ENCODE data around the gene PIAS1. TPM values are rescaled to one million over a fixed set of nuclear protein-coding genes. Genes with fewer than 3 reads are reported as not detected.

The PIAS1 gene
- total RNA-seq, 4 donors from 2014 or later = 19.9 to 69.2 (median 26.6) TPM

DNA sequence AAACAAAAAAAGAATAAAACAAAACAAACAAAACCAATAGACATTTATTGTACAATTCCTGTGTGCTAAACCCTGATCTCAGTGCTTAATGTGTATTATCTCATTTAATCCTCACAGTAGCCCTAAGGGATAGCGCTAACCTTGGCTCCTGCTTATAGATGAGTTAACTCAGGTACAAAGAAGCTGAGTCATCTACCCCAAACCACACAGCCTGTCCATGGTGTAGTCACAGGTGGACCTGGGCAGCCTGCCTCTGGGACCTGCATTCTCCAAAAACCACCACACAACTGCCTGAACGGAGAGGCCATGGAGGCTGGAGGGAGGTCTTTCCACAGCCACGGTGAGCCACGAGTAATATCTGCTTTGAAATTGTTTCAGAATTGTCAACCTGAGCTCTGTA lies 180.9 kb downstream of the PIAS1 start:
- H3K27ac ChIP-seq = no peak overlapping the region
- no peaks in the 10 kb centered on the region for H3K36me3 ChIP-seq
- no peaks in the 10 kb centered on the region for H3K9me3 ChIP-seq
- no peak for DNase-seq
- H3K4me3 ChIP-seq = no peak overlapping the region
- TF ChIP-seq, protein P1, sequence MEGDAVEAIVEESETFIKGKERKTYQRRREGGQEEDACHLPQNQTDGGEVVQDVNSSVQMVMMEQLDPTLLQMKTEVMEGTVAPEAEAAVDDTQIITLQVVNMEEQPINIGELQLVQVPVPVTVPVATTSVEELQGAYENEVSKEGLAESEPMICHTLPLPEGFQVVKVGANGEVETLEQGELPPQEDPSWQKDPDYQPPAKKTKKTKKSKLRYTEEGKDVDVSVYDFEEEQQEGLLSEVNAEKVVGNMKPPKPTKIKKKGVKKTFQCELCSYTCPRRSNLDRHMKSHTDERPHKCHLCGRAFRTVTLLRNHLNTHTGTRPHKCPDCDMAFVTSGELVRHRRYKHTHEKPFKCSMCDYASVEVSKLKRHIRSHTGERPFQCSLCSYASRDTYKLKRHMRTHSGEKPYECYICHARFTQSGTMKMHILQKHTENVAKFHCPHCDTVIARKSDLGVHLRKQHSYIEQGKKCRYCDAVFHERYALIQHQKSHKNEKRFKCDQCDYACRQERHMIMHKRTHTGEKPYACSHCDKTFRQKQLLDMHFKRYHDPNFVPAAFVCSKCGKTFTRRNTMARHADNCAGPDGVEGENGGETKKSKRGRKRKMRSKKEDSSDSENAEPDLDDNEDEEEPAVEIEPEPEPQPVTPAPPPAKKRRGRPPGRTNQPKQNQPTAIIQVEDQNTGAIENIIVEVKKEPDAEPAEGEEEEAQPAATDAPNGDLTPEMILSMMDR (IDR thresholded peaks at IDR 0.05) = no peak
- no peak for TF ChIP-seq POLR2A (IDR thresholded peaks at IDR 0.05)
- intact Hi-C loops (cut with DNase I) = no loop called here
- H3K27me3 ChIP-seq = peaks cover 0 to 41% (median 0%) of the 10 kb centered on the region in 4 donors
- H3K4me1 ChIP-seq = peaks cover 3 to 23% (median 5%) of the 10 kb centered on the region in 3 donors
- WGBS, 2 donors = 44 to 58% methylated on average over 3 to 4 of the region's 4 CpGs

DNA sequence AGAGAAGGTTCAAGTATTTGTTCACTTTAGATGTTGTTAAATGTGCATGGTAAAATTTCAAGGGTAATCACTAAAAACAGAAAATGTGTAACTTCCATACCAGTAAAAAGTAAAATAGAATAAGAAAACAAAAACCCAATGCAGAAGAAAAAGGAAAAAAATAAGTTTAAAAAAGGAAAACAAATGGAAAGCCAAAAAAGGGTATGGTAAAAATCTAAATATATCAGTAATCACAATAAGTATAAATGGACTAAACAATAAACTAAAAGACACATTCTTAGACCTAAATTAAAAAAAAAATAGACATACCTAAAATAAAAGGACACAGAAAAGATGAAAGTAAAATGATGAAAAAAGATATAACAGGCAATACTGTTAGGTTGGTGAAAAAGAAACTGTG lies 184.9 kb downstream of the PIAS1 start:
- peaks cover 0 to 12% (median 0%) of the 10 kb centered on the region in 3 donors for H3K4me1 ChIP-seq
- TF ChIP-seq, protein P1 (IDR thresholded peaks at IDR 0.05) = no peak
- TF ChIP-seq POLR2A (IDR thresholded peaks at IDR 0.05) = no peak
- H3K36me3 ChIP-seq = no peaks in the 10 kb centered on the region
- intact Hi-C loops (cut with DNase I) = no loop called here
- H3K9me3 ChIP-seq = peaks cover 0 to under 1% (median 0%) of the 10 kb centered on the region in 3 donors
- no peak overlapping the region for H3K4me3 ChIP-seq
- H3K27me3 ChIP-seq = peaks cover 0 to 5% (median 0%) of the 10 kb centered on the region in 4 donors
- no peak for DNase-seq
- no peak overlapping the region for H3K27ac ChIP-seq

DNA sequence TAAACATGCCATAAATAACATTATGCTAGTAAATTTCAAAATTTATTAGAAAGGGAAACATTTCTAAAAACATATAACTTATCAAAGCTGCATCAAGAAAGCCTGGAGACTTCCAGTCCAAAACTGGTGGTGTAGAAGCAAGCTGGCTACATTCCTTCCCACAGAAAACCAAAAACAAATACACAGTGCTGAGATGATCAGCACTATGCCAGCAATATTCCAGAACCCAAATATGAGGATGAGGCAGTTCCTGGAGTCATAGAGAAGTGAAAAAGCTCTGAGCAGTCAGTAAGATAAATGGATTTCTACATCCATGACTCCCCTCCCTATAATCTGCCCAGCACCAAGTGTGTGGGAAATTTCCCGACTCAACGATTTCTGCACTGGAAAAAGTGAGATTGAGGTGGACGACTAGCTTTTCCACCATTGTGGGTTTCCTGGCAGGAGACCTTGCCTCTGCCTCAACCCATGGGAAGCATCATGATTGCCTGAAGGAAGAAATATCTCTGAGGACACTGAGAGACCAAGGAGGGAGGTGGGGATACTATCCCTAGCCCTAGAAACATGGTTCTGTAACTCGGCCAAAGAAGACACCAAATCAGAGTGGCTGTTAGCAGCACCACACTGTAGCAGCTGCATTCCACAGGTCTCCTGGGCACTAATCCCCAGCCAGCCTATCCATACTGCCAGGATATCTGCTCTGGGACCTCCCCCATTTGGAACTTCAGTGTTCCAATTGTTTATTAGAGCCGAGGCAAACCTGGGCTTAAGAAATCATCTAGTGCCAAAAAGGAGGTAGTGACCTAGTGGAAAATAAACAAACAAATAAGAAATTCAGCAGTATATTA lies 187.2 kb downstream of the PIAS1 start:
- Histone ChIP-seq H3K27ac (no peak overlapping the region), H3K27me3 (no peaks in the 10 kb centered on the region), H3K9me3 (peaks cover 0 to 8% (median 0%) of the 10 kb centered on the region in 3 donors), H3K4me1 (no peaks in the 10 kb centered on the region), H3K36me3 (no peaks in the 10 kb centered on the region), H3K4me3 (no peak overlapping the region)
- DNase-seq = no peak
- TF ChIP-seq, protein P1 (IDR thresholded peaks at IDR 0.05) = no peak
- TF ChIP-seq POLR2A (IDR thresholded peaks at IDR 0.05) = no peak
- intact Hi-C loops (cut with DNase I) = no loop called here
- WGBS, 2 donors = 77% methylated on average over 4 to 5 of the region's 5 CpGs

Other genes starting within 250 kb of the PIAS1 start
- under 1 TPM; 0.09 to 0.76 (median 0.28) TPM for gene SKOR1, start 228.8 kb upstream of the PIAS1 start, total RNA-seq
- gene RNU6-1, start 214.3 kb upstream of the PIAS1 start, total RNA-seq = not detected
- 1 to 10 TPM; 1.6 to 5.3 (median 3.3) TPM for gene CALML4, start 151.0 kb downstream of the PIAS1 start, total RNA-seq
- gene CLN6, start 175.4 kb downstream of the PIAS1 start, total RNA-seq = 10 to 100 TPM; 13.2 to 30.8 (median 24.4) TPM
- gene FEM1B, start 223.4 kb downstream of the PIAS1 start, total RNA-seq = 10 to 100 TPM; 32.3 to 64.4 (median 46.8) TPM